SK-N-MC (cell line): ENCODE results near the gene MT2A.

Experiments used
- DNase-seq: peaks from one replicate; pipeline ENCODE4 v3.0.0-alpha.2; 2011; ENCODE audit warnings: low read depth, low spot score
- H3K27ac ChIP-seq: fragments of 200-600 bp; sonication (generic); 2 replicates; pipeline ENCODE4 v1.5.1; 2016; ENCODE audit warnings: mixed run types
- H3K36me3 ChIP-seq: fragments of 200-600 bp; sonication (generic); 2 replicates; pipeline ENCODE4 v1.6.1; 2017; ENCODE audit warnings: antibody characterized with exemption, low read length, mixed read lengths; ENCODE audit not compliant: insufficient read depth
- H3K4me3 ChIP-seq: fragments of 200-600 bp; sonication (generic); 2 replicates; pipeline ENCODE4 v1.5.1; 2016
- H3K9ac ChIP-seq: fragments of 200-600 bp; sonication (generic); 2 replicates; pipeline ENCODE4 v1.8.0; 2017; ENCODE audit warnings: mixed run types, mixed read lengths; ENCODE audit not compliant: insufficient read length
- H3K9me3 ChIP-seq: fragments of 200-600 bp; sonication (generic); 2 replicates; pipeline ENCODE4 v1.6.1; 2017; ENCODE audit warnings: low read depth, mild to moderate bottlenecking, antibody characterized with exemption, low read length, moderate library complexity, mixed read lengths
- EZH2 ChIP-seq: fragments of 200-600 bp; sonication (generic); IDR thresholded peaks from one replicate; pipeline ENCODE4 v1.6.1; 2017; ENCODE audit warnings: antibody characterized with exemption
- FOXP2 ChIP-seq: optimal IDR thresholded peaks from 2 replicates; pipeline ENCODE3; 2011; ENCODE audit warnings: mild to moderate bottlenecking, moderate library complexity; ENCODE audit not compliant: insufficient read depth; ENCODE audit errors: extremely low read length, control extremely low read depth
- POLR2AphosphoS5 ChIP-seq: IDR thresholded peaks from 2 replicates; pipeline ENCODE4 v1.6.1; 2012; ENCODE audit warnings: mild to moderate bottlenecking, low read depth, low read length, borderline replicate concordance

MT2A gene

DNA sequence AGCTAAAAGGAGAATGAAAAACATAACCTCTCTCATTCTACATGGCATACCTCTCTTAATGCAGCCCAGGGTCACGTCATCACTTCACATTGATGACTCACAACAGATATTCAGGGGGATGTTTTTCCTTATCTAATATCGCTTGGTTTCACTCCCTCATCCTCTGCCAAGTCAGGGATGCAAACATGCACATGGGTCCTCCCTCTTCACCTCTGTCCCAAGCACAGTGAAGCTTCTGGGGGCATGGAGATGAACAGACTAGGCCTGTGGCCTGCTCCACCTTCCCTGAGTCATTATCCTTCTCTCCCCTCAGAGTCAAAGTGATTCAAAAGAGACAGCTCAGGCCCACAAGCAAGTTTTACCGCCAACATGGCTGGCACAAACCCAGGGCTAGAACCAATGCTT, 2.3 kb upstream of the MT2A start:
- no peak overlapping the region for H3K27ac ChIP-seq
- no peak overlapping the region for H3K4me3 ChIP-seq
- no peaks in the 10 kb centered on the region for H3K9me3 ChIP-seq
- H3K9ac ChIP-seq = no peak overlapping the region
- no peak for TF ChIP-seq EZH2
- no peak for TF ChIP-seq POLR2AphosphoS5
- no peak for TF ChIP-seq FOXP2
- no peaks in the 10 kb centered on the region for H3K36me3 ChIP-seq
- DNase-seq = no peak

GRCh38 chr16:56606476-56607108, 1.8 kb upstream of the MT2A start:
- Histone ChIP-seq H3K27ac (no peak overlapping the region), H3K4me3 (no peak overlapping the region), H3K9ac (no peak overlapping the region), H3K9me3 (no peaks in the 10 kb centered on the region), H3K36me3 (no peaks in the 10 kb centered on the region)
- TF ChIP-seq FOXP2 (no peak), POLR2AphosphoS5 (no peak), EZH2 (no peak)
- no peak for DNase-seq

- H3K36me3 ChIP-seq = no peaks in the 10 kb centered on the region
- H3K9ac ChIP-seq = no peak overlapping the region
- TF ChIP-seq FOXP2 = no peak
- TF ChIP-seq POLR2AphosphoS5 = no peak
- TF ChIP-seq EZH2 = no peak
- no peak overlapping the region for H3K27ac ChIP-seq
- no peak overlapping the region for H3K4me3 ChIP-seq
- no peaks in the 10 kb centered on the region for H3K9me3 ChIP-seq
- no peak for DNase-seq
Observed at GRCh38 chr16:56607109-56607618, 1.2 kb upstream of the MT2A start.

DNA sequence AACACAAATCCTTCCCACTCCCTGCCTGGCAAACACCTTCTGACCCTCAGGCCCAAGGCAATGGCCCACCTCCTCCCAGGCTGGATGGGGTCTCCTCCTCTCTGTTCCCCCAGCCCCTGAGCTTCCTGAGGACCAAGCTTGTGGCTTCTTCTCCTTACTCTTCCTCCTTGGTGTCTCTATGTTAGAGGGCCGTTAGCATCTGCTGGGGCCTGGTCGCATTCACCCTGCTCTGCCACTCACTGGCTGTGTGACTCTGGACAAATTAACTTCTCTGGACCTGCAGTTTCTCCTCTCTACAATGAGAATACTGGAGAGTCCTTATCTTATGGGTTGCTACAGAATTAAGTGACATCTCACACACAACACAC, 725 bp upstream of the MT2A start:
- TF ChIP-seq POLR2AphosphoS5 = no peak
- no peak for TF ChIP-seq FOXP2
- no peak for TF ChIP-seq EZH2
- Histone ChIP-seq H3K9me3 (no peaks in the 10 kb centered on the region), H3K27ac (no peak overlapping the region), H3K4me3 (no peak overlapping the region; the same call in 1 of the 2 replicates), H3K9ac (no peak overlapping the region), H3K36me3 (no peaks in the 10 kb centered on the region)
- no peak for DNase-seq

- TF ChIP-seq EZH2 = no peak
- TF ChIP-seq FOXP2 = no peak
- TF ChIP-seq POLR2AphosphoS5 = no peak
- DNase-seq = no peak
- H3K9ac ChIP-seq = no peak overlapping the region
- H3K36me3 ChIP-seq = no peaks in the 10 kb centered on the region
- no peaks in the 10 kb centered on the region for H3K9me3 ChIP-seq
- no peak overlapping the region for H3K27ac ChIP-seq
- peak overlapping the region; percentile 73 for H3K4me3 ChIP-seq
Observed at GRCh38 chr16:56608876-56609462, 585 bp downstream of the MT2A start.

GRCh38 chr16:56609463-56609921, 1.1 kb downstream of the MT2A start:
- DNase-seq = no peak
- TF ChIP-seq POLR2AphosphoS5 = no peak
- no peak for TF ChIP-seq FOXP2
- no peak for TF ChIP-seq EZH2
- Histone ChIP-seq H3K4me3 (peak overlapping the region; percentile 73), H3K36me3 (no peaks in the 10 kb centered on the region), H3K27ac (no peak overlapping the region), H3K9me3 (no peaks in the 10 kb centered on the region), H3K9ac (no peak overlapping the region)

GRCh38 chr16:56610017-56610608, 1.7 kb downstream of the MT2A start:
- Histone ChIP-seq H3K27ac (no peak overlapping the region), H3K36me3 (no peaks in the 10 kb centered on the region), H3K9ac (no peak overlapping the region), H3K9me3 (no peaks in the 10 kb centered on the region), H3K4me3 (peak overlapping the region; percentile 73; the same call in 1 of the 2 replicates)
- no peak for TF ChIP-seq FOXP2
- no peak for TF ChIP-seq EZH2
- TF ChIP-seq POLR2AphosphoS5 = no peak
- DNase-seq = no peak

- no peaks in the 10 kb centered on the region for H3K9me3 ChIP-seq
- DNase-seq = no peak
- H3K36me3 ChIP-seq = no peaks in the 10 kb centered on the region
- no peak for TF ChIP-seq EZH2
- H3K27ac ChIP-seq = no peak overlapping the region
- H3K9ac ChIP-seq = no peak overlapping the region
- no peak overlapping the region for H3K4me3 ChIP-seq
Observed at GRCh38 chr16:56610609-56611111, 2.3 kb downstream of the MT2A start.

GRCh38 chr16:56611281-56611833, 3.0 kb downstream of the MT2A start:
- DNase-seq = no peak
- no peak overlapping the region for H3K9ac ChIP-seq
- H3K36me3 ChIP-seq = no peaks in the 10 kb centered on the region
- H3K4me3 ChIP-seq = no peak overlapping the region
- TF ChIP-seq EZH2 (no peak), POLR2AphosphoS5 (no peak), FOXP2 (no peak)
- no peak overlapping the region for H3K27ac ChIP-seq
- no peaks in the 10 kb centered on the region for H3K9me3 ChIP-seq
